CD4-positive, CD25-positive, alpha-beta regulatory T cell (primary cell): ENCODE results near the gene UBE2E1. TPM values are rescaled to one million over a fixed set of nuclear protein-coding genes. Genes with fewer than 3 reads are reported as not detected.
A peak's percentile ranks its signal among the peaks of the same experiment; 100 is the strongest.
"Not testable (repeated sequence)": the region's sequence is repeated elsewhere in the genome, so short reads cannot be mapped to it uniquely, and the experiment has no call there.

Source experiments
- ATAC-seq, 2 donors: fragments of 150-1000 bp; cut with Tn5 transposase; one replicate each; pipeline ENCODE4 v1.10.0; 2021; ENCODE audit warnings: low read depth in 2 of 2, moderate number of reproducible peaks in 2 of 2, moderate library complexity in 1 of 2
- DNase-seq, 3 donors: peaks; one replicate each; pipeline versions ENCODE4 v3.0.0 to v3.0.0-alpha.2; 2012 to 2022; ENCODE audit warnings: mixed read lengths in 1 of 3
- H3K27ac ChIP-seq: one replicate; pipeline ENCODE4 v1.7.0; 2013; ENCODE audit warnings: mild to moderate bottlenecking, low read length; ENCODE audit not compliant: insufficient read depth, poor library complexity, severe bottlenecking
- H3K27me3 ChIP-seq: one replicate; pipeline ENCODE4 v1.7.0; 2013; ENCODE audit warnings: low read length; ENCODE audit not compliant: control insufficient read depth, insufficient read depth
- H3K36me3 ChIP-seq: one replicate; pipeline ENCODE4 v1.7.0; 2013; ENCODE audit warnings: mild to moderate bottlenecking, low read length, moderate library complexity; ENCODE audit not compliant: control insufficient read depth, insufficient read depth
- H3K4me1 ChIP-seq: 2 replicates; pipeline ENCODE4 v1.7.0; 2013; ENCODE audit warnings: mild to moderate bottlenecking, low read length; ENCODE audit not compliant: insufficient read depth, control insufficient read depth, poor library complexity, severe bottlenecking
- H3K4me3 ChIP-seq: one replicate; pipeline ENCODE4 v1.7.0; 2013; ENCODE audit warnings: low read depth, mild to moderate bottlenecking, low read length, moderate library complexity
- H3K9me3 ChIP-seq, 2 experiments: 1 replicate in 1 of 2; 2 replicates in 1 of 2; pipeline ENCODE4 v1.7.0; 2013; ENCODE audit warnings: low read length in 2 of 2, mild to moderate bottlenecking in 1 of 2, moderate library complexity in 1 of 2; ENCODE audit not compliant: control insufficient read depth in 2 of 2
- H3K27ac Mint-ChIP-seq, 3 donors: one replicate each; pipeline ENCODE4 v1.8.0; 2020 to 2022; ENCODE audit warnings: mild to moderate bottlenecking in 3 of 3, mixed read lengths in 3 of 3, moderate library complexity in 2 of 3
- H3K27me3 Mint-ChIP-seq: one replicate; pipeline ENCODE4 v1.8.0; 2022; ENCODE audit warnings: mild to moderate bottlenecking, mixed read lengths
- H3K36me3 Mint-ChIP-seq: one replicate; pipeline ENCODE4 v1.8.0; 2020; ENCODE audit warnings: mixed read lengths
- H3K4me1 Mint-ChIP-seq, 4 donors: one replicate each; pipeline ENCODE4 v1.8.0; 2020 to 2022; ENCODE audit warnings: mixed read lengths in 4 of 4, mild to moderate bottlenecking in 1 of 4
- H3K4me3 Mint-ChIP-seq, 4 donors: one replicate each; pipeline ENCODE4 v1.8.0; 2020 to 2022; ENCODE audit warnings: mild to moderate bottlenecking in 4 of 4, mixed read lengths in 4 of 4, moderate library complexity in 3 of 4
- H3K9me3 Mint-ChIP-seq, 7 donors: one replicate each; pipeline ENCODE4 v1.8.0; 2020 to 2022; ENCODE audit warnings: mixed read lengths in 7 of 7, mild to moderate bottlenecking in 3 of 7, moderate library complexity in 2 of 7
- polyA plus RNA-seq, 4 donors: library from polyadenylated mRNA; unstranded; fragments of 300-500 nt; fragmentation: Illumina TruSeq; gene quantifications; one replicate each; pipeline ENCODE4 v1.2.3, GENCODE V29; 2021
- total RNA-seq: library from RNA; stranded (reverse); gene quantifications from one replicate; pipeline ENCODE4 v1.2.3, GENCODE V29; 2022

Gene UBE2E1
- total and polyA plus RNA-seq, 5 donors from 2014 or later = 6.2 to 65.3 (median 12.8) TPM

GRCh38 chr3:23877329-23877980 is 71.7 kb downstream of the UBE2E1 start:
- Histone ChIP-seq H3K4me1 (no peaks in the 10 kb centered on the region), H3K9me3 (no peaks in the 10 kb centered on the region), H3K27ac (no peak overlapping the region), H3K36me3 (no peaks in the 10 kb centered on the region), H3K4me3 (no peak overlapping the region), H3K27me3 (no peaks in the 10 kb centered on the region)
- Mint-ChIP-seq H3K27ac (peak overlapping the region in 2 of 3 donors; percentile 12 to 33), H3K27me3 (no peaks in the 10 kb centered on the region), H3K4me1 (peaks cover 23 to 65% (median 35%) of the 10 kb centered on the region in 4 donors), H3K36me3 (peaks cover 8% of the 10 kb centered on the region), H3K4me3 (no peak overlapping the region), H3K9me3 (no peaks in the 10 kb centered on the region)
- ATAC-seq = no peak
- no peak for DNase-seq

DNA sequence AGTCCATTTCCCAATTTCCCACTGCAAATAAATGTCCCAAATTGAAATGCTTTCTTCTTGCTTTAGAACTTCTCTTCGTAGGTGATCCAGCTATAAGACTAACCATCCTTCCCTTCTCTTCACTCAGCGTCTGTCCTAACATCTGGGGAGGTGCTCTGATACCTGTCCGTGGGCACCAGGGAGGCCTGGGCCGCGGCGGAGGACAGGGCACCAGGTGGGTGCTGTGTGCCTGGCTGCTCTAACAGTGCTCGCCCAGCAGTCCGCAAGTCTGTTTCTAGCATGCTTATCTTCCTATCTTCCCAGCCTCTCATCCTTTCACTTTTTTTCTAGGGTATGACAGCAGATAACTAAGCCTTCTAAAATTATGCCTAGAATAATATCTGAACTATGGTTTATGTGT is 73.7 kb downstream of the UBE2E1 start:
- H3K36me3 Mint-ChIP-seq = peaks cover 8% of the 10 kb centered on the region
- no peaks in the 10 kb centered on the region for H3K27me3 ChIP-seq
- no peak overlapping the region for H3K27ac ChIP-seq
- H3K36me3 ChIP-seq = no peaks in the 10 kb centered on the region
- peaks cover 23 to 66% (median 28%) of the 10 kb centered on the region in 4 donors for H3K4me1 Mint-ChIP-seq
- no peak for DNase-seq
- no peak for ATAC-seq
- no peaks in the 10 kb centered on the region for H3K4me1 ChIP-seq
- no peaks in the 10 kb centered on the region for H3K9me3 ChIP-seq
- no peak overlapping the region for H3K4me3 Mint-ChIP-seq
- H3K9me3 Mint-ChIP-seq = no peaks in the 10 kb centered on the region
- H3K27me3 Mint-ChIP-seq = no peaks in the 10 kb centered on the region
- H3K4me3 ChIP-seq = no peak overlapping the region
- H3K27ac Mint-ChIP-seq = peak overlapping the region in 1 of 3 donors; percentile 63

DNA sequence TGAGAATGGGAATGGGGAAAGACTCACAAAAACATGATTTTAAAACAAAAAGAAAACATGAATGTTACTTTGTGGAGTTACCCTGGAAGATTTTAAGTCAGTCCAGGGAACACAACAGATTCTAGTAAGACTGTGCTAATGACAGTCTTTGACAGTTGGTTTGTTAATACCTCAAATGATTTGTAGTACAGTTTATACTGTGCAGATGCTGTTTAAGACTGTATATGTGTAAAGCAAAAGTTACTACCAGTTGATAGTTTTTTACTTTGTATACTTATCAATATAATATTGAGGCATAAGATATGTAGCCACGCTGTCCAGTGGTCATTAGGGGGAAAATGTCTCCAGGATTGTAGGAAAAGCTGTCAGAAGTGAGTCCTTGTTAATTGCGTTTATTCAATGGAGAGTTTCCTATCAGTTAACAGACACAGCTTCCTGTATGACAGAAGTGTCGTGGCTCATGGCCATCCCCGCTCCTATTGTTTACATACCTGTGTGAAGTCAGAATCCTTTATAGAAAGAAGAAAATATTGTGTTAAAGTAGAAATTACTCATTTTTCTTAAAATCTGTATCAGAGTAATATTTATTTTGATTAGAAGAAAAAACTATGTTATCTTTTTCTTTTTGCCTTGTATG is 75.1 kb downstream of the UBE2E1 start:
- no peaks in the 10 kb centered on the region for H3K27me3 Mint-ChIP-seq
- H3K9me3 Mint-ChIP-seq = no peaks in the 10 kb centered on the region
- H3K36me3 Mint-ChIP-seq = peaks cover 8% of the 10 kb centered on the region
- no peak overlapping the region for H3K4me3 ChIP-seq
- no peaks in the 10 kb centered on the region for H3K4me1 ChIP-seq
- no peaks in the 10 kb centered on the region for H3K9me3 ChIP-seq
- peaks cover 22 to 54% (median 23%) of the 10 kb centered on the region in 4 donors for H3K4me1 Mint-ChIP-seq
- no peak for ATAC-seq
- no peak overlapping the region for H3K27ac ChIP-seq
- H3K36me3 ChIP-seq = no peaks in the 10 kb centered on the region
- peak overlapping the region in 2 of 3 donors; percentile 2 to 81 for H3K27ac Mint-ChIP-seq
- no peak overlapping the region for H3K4me3 Mint-ChIP-seq
- no peaks in the 10 kb centered on the region for H3K27me3 ChIP-seq
- peak in 1 of 3 donors; percentile 2 for DNase-seq

GRCh38 chr3:23881993-23882392 is 76.2 kb downstream of the UBE2E1 start:
- Mint-ChIP-seq H3K4me1 (peaks cover 21 to 43% (median 24%) of the 10 kb centered on the region in 4 donors), H3K27ac (peak overlapping the region in 2 of 3 donors; percentile 50 to 81)
- H3K36me3 ChIP-seq, H3K36me3 Mint-ChIP-seq, DNase-seq, H3K9me3 Mint-ChIP-seq, H3K4me1 ChIP-seq, H3K27me3 Mint-ChIP-seq, H3K27me3 ChIP-seq, ATAC-seq, H3K27ac ChIP-seq, H3K9me3 ChIP-seq, H3K4me3 Mint-ChIP-seq, H3K4me3 ChIP-seq: not testable (repeated sequence)

DNA sequence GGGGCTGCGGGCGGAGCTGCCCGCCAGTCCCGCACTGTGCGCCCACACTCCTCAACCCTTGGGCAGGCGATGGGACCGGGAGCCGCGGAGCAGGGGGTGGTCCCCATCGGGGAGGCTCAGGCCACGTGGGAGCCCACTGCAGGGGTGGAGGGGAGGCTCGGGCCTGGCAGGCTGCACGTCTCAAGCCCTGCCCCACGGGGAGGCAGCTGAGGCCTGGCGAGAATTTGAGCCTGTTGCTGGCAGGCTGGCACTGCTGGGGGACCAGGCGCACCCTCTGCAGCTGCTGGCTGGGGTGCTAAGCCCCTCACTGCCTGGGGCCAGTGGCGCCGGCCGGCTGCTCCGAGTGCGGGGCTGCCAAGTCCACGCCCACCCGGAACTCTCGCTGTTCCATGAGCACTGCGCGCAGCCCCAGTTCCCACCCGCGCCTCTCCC is 76.7 kb downstream of the UBE2E1 start:
- Mint-ChIP-seq H3K27me3 (no peaks in the 10 kb centered on the region), H3K4me3 (no peak overlapping the region), H3K27ac (no peak overlapping the region), H3K9me3 (no peaks in the 10 kb centered on the region), H3K4me1 (peaks cover 21 to 38% (median 24%) of the 10 kb centered on the region in 4 donors), H3K36me3 (peaks cover 8% of the 10 kb centered on the region)
- H3K27me3 ChIP-seq = no peaks in the 10 kb centered on the region
- H3K36me3 ChIP-seq = no peaks in the 10 kb centered on the region
- H3K27ac ChIP-seq = no peak overlapping the region
- H3K4me1 ChIP-seq = no peaks in the 10 kb centered on the region
- no peak for DNase-seq
- no peak overlapping the region for H3K4me3 ChIP-seq
- no peaks in the 10 kb centered on the region for H3K9me3 ChIP-seq
- ATAC-seq = no peak

DNA sequence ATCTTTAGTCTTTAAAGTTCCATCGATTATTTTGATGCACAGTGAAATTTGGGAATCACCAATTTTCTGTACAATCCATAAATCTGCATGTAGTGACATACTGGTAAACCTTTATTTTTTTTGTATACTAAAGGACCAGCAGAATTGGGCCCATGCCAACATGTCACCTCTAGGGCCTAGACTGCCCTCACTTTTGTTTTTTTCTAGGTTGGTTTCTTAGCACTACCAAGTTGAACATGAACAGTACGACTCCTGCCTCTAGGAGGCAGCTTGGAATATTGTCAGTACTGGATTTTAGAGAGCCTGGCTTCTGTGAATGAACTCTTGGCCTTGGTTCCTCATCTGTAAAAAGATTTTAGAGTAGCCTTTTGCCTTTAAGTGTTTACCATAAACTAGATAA is 78.7 kb downstream of the UBE2E1 start:
- H3K27ac ChIP-seq = no peak overlapping the region
- H3K27me3 Mint-ChIP-seq = no peaks in the 10 kb centered on the region
- H3K27me3 ChIP-seq = no peaks in the 10 kb centered on the region
- no peaks in the 10 kb centered on the region for H3K36me3 ChIP-seq
- H3K4me1 Mint-ChIP-seq = peaks cover 16 to 21% (median 20%) of the 10 kb centered on the region in 4 donors
- no peak for ATAC-seq
- no peak overlapping the region for H3K4me3 ChIP-seq
- H3K9me3 Mint-ChIP-seq = no peaks in the 10 kb centered on the region
- peak overlapping the region in 1 of 3 donors; percentile 49 for H3K27ac Mint-ChIP-seq
- peaks cover 8% of the 10 kb centered on the region for H3K36me3 Mint-ChIP-seq
- no peak overlapping the region for H3K4me3 Mint-ChIP-seq
- H3K4me1 ChIP-seq = no peaks in the 10 kb centered on the region
- H3K9me3 ChIP-seq = no peaks in the 10 kb centered on the region
- DNase-seq = no peak

GRCh38 chr3:23885210-23885609 is 79.5 kb downstream of the UBE2E1 start:
- no peaks in the 10 kb centered on the region for H3K27me3 Mint-ChIP-seq
- no peaks in the 10 kb centered on the region for H3K9me3 ChIP-seq
- peaks cover 8% of the 10 kb centered on the region for H3K36me3 Mint-ChIP-seq
- H3K4me1 Mint-ChIP-seq = peaks cover 14 to 18% (median 18%) of the 10 kb centered on the region in 4 donors
- H3K4me3 ChIP-seq = no peak overlapping the region
- DNase-seq = no peak
- H3K4me1 ChIP-seq = no peaks in the 10 kb centered on the region
- peak overlapping the region in 1 of 3 donors; percentile 49 for H3K27ac Mint-ChIP-seq
- no peak for ATAC-seq
- H3K4me3 Mint-ChIP-seq = no peak overlapping the region
- H3K27me3 ChIP-seq = no peaks in the 10 kb centered on the region
- H3K27ac ChIP-seq = no peak overlapping the region
- no peaks in the 10 kb centered on the region for H3K9me3 Mint-ChIP-seq
- H3K36me3 ChIP-seq = peaks cover 3% of the 10 kb centered on the region

DNA sequence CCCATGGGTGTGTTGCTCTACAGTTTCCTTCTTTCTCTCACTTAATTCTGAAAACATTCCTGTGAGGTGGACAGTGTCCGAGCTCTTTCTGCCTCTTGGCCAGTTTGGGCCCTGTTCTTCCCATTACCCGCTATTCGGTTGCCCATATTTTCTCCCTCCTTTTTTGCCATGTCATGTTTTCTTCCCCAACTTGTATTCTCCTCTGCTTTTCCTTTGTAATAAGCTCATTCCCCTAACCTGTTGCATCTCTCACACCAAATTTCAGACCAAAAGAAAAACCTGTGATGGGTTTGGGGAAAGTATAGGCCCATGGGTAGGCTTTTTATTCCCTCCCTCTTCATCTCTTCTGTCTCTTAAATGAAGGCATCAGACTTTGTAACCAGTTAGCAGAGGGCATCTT is 80.6 kb downstream of the UBE2E1 start:
- Histone ChIP-seq H3K4me1 (no peaks in the 10 kb centered on the region), H3K9me3 (no peaks in the 10 kb centered on the region), H3K4me3 (no peak overlapping the region), H3K27me3 (no peaks in the 10 kb centered on the region), H3K36me3 (peaks cover 12% of the 10 kb centered on the region), H3K27ac (no peak overlapping the region)
- ATAC-seq (no peak), DNase-seq (no peak)
- H3K27ac Mint-ChIP-seq = peak overlapping the region in 1 of 3 donors; percentile 52
- H3K36me3 Mint-ChIP-seq = peaks cover 6% of the 10 kb centered on the region
- H3K27me3 Mint-ChIP-seq = no peaks in the 10 kb centered on the region
- H3K9me3 Mint-ChIP-seq = no peaks in the 10 kb centered on the region
- H3K4me1 Mint-ChIP-seq = peaks cover 11 to 14% (median 13%) of the 10 kb centered on the region in 4 donors
- H3K4me3 Mint-ChIP-seq = no peak overlapping the region
